Measurements from ENCODE around the gene C19orf25.

C19orf25 gene

GRCh38 chr19:1496714-1497577 lies 17.9 kb upstream of the C19orf25 start:
- no peak for DNase-seq (ENCODE audit: low read depth)

GRCh38 chr19:1495799-1496713 lies 17.0 kb upstream of the C19orf25 start:
- no peak for DNase-seq (ENCODE audit: low read depth)

GRCh38 chr19:1495051-1495798 lies 16.2 kb upstream of the C19orf25 start:
- DNase-seq (ENCODE audit: low read depth): no peak

- no peak for DNase-seq (ENCODE audit: low read depth)
These were observed 15.2 kb upstream of the C19orf25 start for GRCh38 chr19:1494115-1494815.

- no peak for DNase-seq (ENCODE audit: low read depth)
These were observed 13.5 kb upstream of the C19orf25 start for GRCh38 chr19:1492474-1493006.

- no peak for DNase-seq (ENCODE audit: low read depth)
These were observed 12.8 kb upstream of the C19orf25 start for GRCh38 chr19:1491849-1492170.

GRCh38 chr19:1491114-1491848 lies 12.3 kb upstream of the C19orf25 start, which contains the start of gene REEP6:
REEP6 (plus strand) TSS chr19:1491181; CDS start chr19:1491270, 89 bp downstream.
- no peak for DNase-seq (ENCODE audit: low read depth)

- DNase-seq (ENCODE audit: low read depth): peak; percentile 97
These were observed 11.5 kb upstream of the C19orf25 start, which contains the start of gene PCSK4 for GRCh38 chr19:1490311-1491113. PCSK4 (minus strand) TSS chr19:1490350; CDS start chr19:1490346, 4 bp downstream.

GRCh38 chr19:1489463-1490310 lies 10.7 kb upstream of the C19orf25 start:
- DNase-seq (ENCODE audit: low read depth): no peak

- DNase-seq (ENCODE audit: low read depth): no peak
These were observed 9.2 kb upstream of the C19orf25 start for GRCh38 chr19:1488282-1488601.

GRCh38 chr19:1487576-1488281 lies 8.7 kb upstream of the C19orf25 start:
- no peak for DNase-seq (ENCODE audit: low read depth)

GRCh38 chr19:1486720-1487575 lies 7.9 kb upstream of the C19orf25 start:
- DNase-seq (ENCODE audit: low read depth): no peak

GRCh38 chr19:1483979-1484428 lies 5.0 kb upstream of the C19orf25 start:
- no peak for DNase-seq (ENCODE audit: low read depth)

- DNase-seq (ENCODE audit: low read depth): no peak
These were observed 4.3 kb upstream of the C19orf25 start for GRCh38 chr19:1483131-1483978.

- no peak for DNase-seq (ENCODE audit: low read depth)
These were observed 3.5 kb upstream of the C19orf25 start for GRCh38 chr19:1482361-1483130.

Measured in stimulated activated CD8-positive, alpha-beta memory T cell treated with anti-CD3 and anti-CD28 coated beads, Interleukin-15, amount 100 ng/mL, for 1 hour (primary cell).